HG02763 (cell line): ENCODE data around the gene RTN4IP1.

ENCODE experiments used
- ATAC-seq: cut with Tn5 transposase; IDR thresholded peaks from one replicate; pipeline ENCODE4 v1.9.1; 2021; ENCODE audit warnings: mild to moderate bottlenecking, moderate library complexity; ENCODE audit not compliant: unreplicated experiment

Gene RTN4IP1

GRCh38 chr6:106525107-106525881 lies 104.0 kb downstream of the RTN4IP1 start:
- ATAC-seq: peak; percentile 43

GRCh38 chr6:106522562-106523250 lies 106.6 kb downstream of the RTN4IP1 start:
- no peak for ATAC-seq
